ENCODE data around the gene CENPM. TPM values are rescaled to one million over a fixed set of nuclear protein-coding genes. Genes with fewer than 3 reads are reported as not detected.

CENPM gene
- total and polyA plus RNA-seq, 10 of the 15 experiments (the other 5 are each of a cell fraction or from before 2014, with no cell fraction given): 36.7 to 212 (median 74.7) TPM

- Histone ChIP-seq H3K4me1 (ENCODE audit: control insufficient read depth, insufficient read depth, low read length) (peaks cover 11% of the 10 kb centered on the region), H3K27me3 (replicated peaks in 1 of 2; ENCODE audit: control insufficient read depth in 2 of 2, insufficient read depth in 2 of 2, low read length in 1 of 2) (no peaks in the 10 kb centered on the region), H3K36me3 (ENCODE audit: control insufficient read depth in 2 of 2, insufficient read depth in 2 of 2, low read length in 1 of 2) (peaks cover 33 to 51% of the 10 kb centered on the region in 2 experiments), H4K20me1 (ENCODE audit: control insufficient read depth, insufficient read depth) (no peaks in the 10 kb centered on the region; the same call in 1 of the 2 replicates), H3K4me2 (ENCODE audit: control insufficient read depth, insufficient read depth) (no peak overlapping the region), H3K4me3 (no peak overlapping the region), H3K9me3 (replicated peaks; ENCODE audit: control insufficient read depth, insufficient read depth, low read length) (no peaks in the 10 kb centered on the region), H3K79me2 (ENCODE audit: control insufficient read depth, insufficient read depth, low read length) (no peaks in the 10 kb centered on the region; the same call in none of the 2 replicates), H3K9ac (ENCODE audit: control insufficient read depth, insufficient read depth, low read length) (no peak overlapping the region), H3K27ac (ENCODE audit: control insufficient read depth, insufficient read depth) (no peak overlapping the region), H2AFZ (ENCODE audit: control insufficient read depth, low read depth, low read length) (no peak overlapping the region)
- FAIRE-seq: no peak
- intact Hi-C loops (cut with micrococcal nuclease; ENCODE audit: unreplicated experiment): no loop called here
- DNase-seq (ENCODE audit: low read depth, low spot score): no peak
- no TSS peak for BruUV-seq (replicated peaks)
- ATAC-seq: no peak
- in situ Hi-C loops (cut with MboI): no loop called here
- ChIA-PET POLR2A (interaction anchor here (0.5 to 2.0 kb wide), 3 partner anchors 17 to 32 kb away, joined by 3 to 4 read pairs (median 3); no protein-coding TSS in a partner anchor), SMC1A (ENCODE audit: uncharacterized antibody, unreplicated experiment) (no interaction called here), CTCF (no interaction called here), RAD21 (ENCODE audit: unreplicated experiment) (interaction anchor here (0.9 kb wide), 1 partner anchor 29 kb away, joined by 3 read pairs; no protein-coding TSS in a partner anchor)
- TF ChIP-seq NR2C1 (IDR thresholded peaks at IDR 0.05): no peak
- TF ChIP-seq SREBF2 (IDR thresholded peaks at IDR 0.05; ENCODE audit: low read length): no peak
- TF ChIP-seq HCFC1 (IDR thresholded peaks at IDR 0.05; ENCODE audit: low read length): no peak
- no peak for TF ChIP-seq KDM1A (IDR thresholded peaks at IDR 0.05; ENCODE audit: borderline replicate concordance)
- TF ChIP-seq SREBF1 (IDR thresholded peaks at IDR 0.05; ENCODE audit: low read length): no peak
- no peak for TF ChIP-seq ZNF207 (IDR thresholded peaks at IDR 0.05; ENCODE audit: borderline replicate concordance)
- TF ChIP-seq RAD21 (IDR thresholded peaks at IDR 0.05; ENCODE audit: insufficient read depth, low read depth, low read length): no peak
- no peak for TF ChIP-seq EP300 (IDR thresholded peaks at IDR 0.05; ENCODE audit: borderline replicate concordance in 1 of 2, control insufficient read depth in 1 of 2, low read depth in 2 of 2, low read length in 2 of 2)
- no peak for TF ChIP-seq CEBPB (IDR thresholded peaks at IDR 0.05; ENCODE audit: borderline replicate concordance in 1 of 2, low read depth in 2 of 2, low read length in 2 of 2)
- no peak for TF ChIP-seq GATAD2B (conservative IDR thresholded peaks at IDR 0.05; ENCODE audit: low read depth)
- no peak for TF ChIP-seq ZZZ3 (IDR thresholded peaks at IDR 0.05; ENCODE audit: control insufficient read depth, insufficient read length, low read depth)
- TF ChIP-seq IRF3 (IDR thresholded peaks at IDR 0.05): no peak
- TF ChIP-seq ZNF217 (IDR thresholded peaks at IDR 0.05): no peak
- no peak for TF ChIP-seq CBX5 (IDR thresholded peaks at IDR 0.05; ENCODE audit: low read depth)
- no peak for TF ChIP-seq PAX8 (IDR thresholded peaks at IDR 0.05)
- TF ChIP-seq MYC (IDR thresholded peaks at IDR 0.05; ENCODE audit: insufficient read depth, insufficient read length, insufficient replicate concordance, low read length, severe bottlenecking): no peak
- TF ChIP-seq NFXL1 (IDR thresholded peaks at IDR 0.05; ENCODE audit: borderline replicate concordance): no peak
- no peak for TF ChIP-seq IKZF2 (IDR thresholded peaks at IDR 0.05)
- TF ChIP-seq TCF7 (IDR thresholded peaks at IDR 0.05; ENCODE audit: borderline replicate concordance): no peak
- over 99% methylated on average over 9 of the region's 9 CpGs for WGBS (ENCODE audit: insufficient coverage, insufficient replicate concordance, low lambda C conversion rate, missing lambda C conversion rate)
Measured at GRCh38 chr22:41891407-41891806, 55.5 kb downstream of the CENPM start.

Data from GM12878 (cell line).